Left kidney (tissue), 2 donors: ENCODE measurements around the gene GMPPA. TPM values are rescaled to one million over a fixed set of nuclear protein-coding genes. Genes with fewer than 3 reads are reported as not detected.

ENCODE experiments used
- DNase-seq: peaks from one replicate; pipeline ENCODE4 v3.0.0-alpha.2; 2013
- polyA plus RNA-seq: library from polyadenylated mRNA; unstranded; fragments of 120-200 nt; gene quantifications from one replicate; pipeline ENCODE4 v1.2.1, GENCODE V29; 2013; ENCODE audit not compliant: insufficient read length

Gene GMPPA
- polyA plus RNA-seq, 1 donor, result 41.7 TPM

- no peak for DNase-seq
Observed at GRCh38 chr2:219553463-219553963, 54.8 kb downstream of the GMPPA start.

- no peak for DNase-seq
Observed at GRCh38 chr2:219554350-219554749, 55.7 kb downstream of the GMPPA start.

- no peak for DNase-seq
Observed at GRCh38 chr2:219555956-219556355, 57.3 kb downstream of the GMPPA start.

- DNase-seq, result no peak
Observed at GRCh38 chr2:219556413-219556812, 57.7 kb downstream of the GMPPA start.

Other genes starting within 250 kb of the GMPPA start
- gene TUBA4B, start 245.6 kb upstream of the GMPPA start, polyA plus RNA-seq, result 0.75 TPM
- gene TUBA4A, start 245.0 kb upstream of the GMPPA start, polyA plus RNA-seq, result 25.2 TPM
- 62.9 TPM for gene DNAJB2, start 219.5 kb upstream of the GMPPA start, polyA plus RNA-seq
- 0.27 TPM for gene PTPRN, start 189.5 kb upstream of the GMPPA start, polyA plus RNA-seq
- not detected for gene RESP18, start 166.1 kb upstream of the GMPPA start, polyA plus RNA-seq
- 60.2 TPM for gene DNPEP, start 111.0 kb upstream of the GMPPA start, polyA plus RNA-seq
- gene DES, start 80.5 kb upstream of the GMPPA start, polyA plus RNA-seq, result 5.9 TPM
- 10.8 TPM for gene SPEG, start 64.0 kb upstream of the GMPPA start, polyA plus RNA-seq
- gene ASIC4, start 15.6 kb downstream of the GMPPA start, polyA plus RNA-seq, result 0.20 TPM
- gene CHPF, start 44.9 kb downstream of the GMPPA start, polyA plus RNA-seq, result 20.3 TPM
- gene TMEM198, start 45.1 kb downstream of the GMPPA start, polyA plus RNA-seq, result 2.5 TPM
- gene OBSL1, start 72.6 kb downstream of the GMPPA start, polyA plus RNA-seq, result 136 TPM
- gene INHA, start 73.4 kb downstream of the GMPPA start, polyA plus RNA-seq, result 2.0 TPM
- gene STK11IP, start 99.0 kb downstream of the GMPPA start, polyA plus RNA-seq, result 31.2 TPM
- gene SLC4A3, start 128.7 kb downstream of the GMPPA start, polyA plus RNA-seq, result 7.9 TPM